GM19438 (cell line): ENCODE measurements around the gene KCNJ9.
A peak's percentile ranks its signal among the peaks of the same experiment; 100 is the strongest.
"Not testable (repeated sequence)": the region's sequence is repeated elsewhere in the genome, so short reads cannot be mapped to it uniquely, and the experiment has no call there.

ENCODE experiments used
- ATAC-seq: cut with Tn5 transposase; IDR thresholded peaks from one replicate; pipeline ENCODE4 v1.9.1; 2021; ENCODE audit warnings: low read depth; ENCODE audit not compliant: unreplicated experiment

KCNJ9 gene

DNA sequence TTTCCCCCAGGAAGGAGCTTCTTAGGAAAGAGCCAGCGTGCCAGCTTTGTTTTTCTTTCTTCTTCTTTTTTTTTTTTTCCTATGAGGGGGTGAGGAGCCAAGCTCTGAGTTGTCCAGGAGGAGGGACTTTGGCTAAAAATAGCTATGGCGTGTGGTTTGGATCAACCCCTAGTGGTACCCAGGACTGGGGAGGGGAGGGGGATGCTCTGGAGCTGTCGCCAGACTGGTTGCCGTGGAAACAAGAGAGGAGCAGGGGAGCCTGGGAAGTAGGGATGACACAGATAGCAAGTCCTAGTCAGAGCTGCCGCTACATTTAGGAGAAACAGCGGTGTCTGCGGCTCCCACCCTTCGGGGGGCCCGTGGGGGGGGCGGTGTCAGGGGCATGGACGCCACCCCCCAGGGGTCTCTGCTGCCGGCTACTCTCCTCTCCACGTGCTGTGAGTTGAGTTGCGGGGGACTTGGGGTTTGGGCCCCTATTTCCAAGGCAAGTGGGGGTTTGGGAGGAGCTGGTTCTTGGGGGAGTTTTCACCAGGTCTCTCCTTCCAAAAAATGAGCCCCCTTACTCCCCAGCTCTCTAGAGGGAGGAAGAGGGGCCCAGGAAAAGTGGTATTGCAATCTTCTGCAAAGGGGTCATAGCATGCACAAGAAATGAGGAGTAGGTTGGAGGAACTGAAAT lies at the start of gene KCNJ9:
Gene KCNJ9, plus strand, starts transcription at position 278 of the 676 bp plus-strand sequence. CDS start 2,493 bp downstream, outside the sequence.
- ATAC-seq, result no peak

DNA sequence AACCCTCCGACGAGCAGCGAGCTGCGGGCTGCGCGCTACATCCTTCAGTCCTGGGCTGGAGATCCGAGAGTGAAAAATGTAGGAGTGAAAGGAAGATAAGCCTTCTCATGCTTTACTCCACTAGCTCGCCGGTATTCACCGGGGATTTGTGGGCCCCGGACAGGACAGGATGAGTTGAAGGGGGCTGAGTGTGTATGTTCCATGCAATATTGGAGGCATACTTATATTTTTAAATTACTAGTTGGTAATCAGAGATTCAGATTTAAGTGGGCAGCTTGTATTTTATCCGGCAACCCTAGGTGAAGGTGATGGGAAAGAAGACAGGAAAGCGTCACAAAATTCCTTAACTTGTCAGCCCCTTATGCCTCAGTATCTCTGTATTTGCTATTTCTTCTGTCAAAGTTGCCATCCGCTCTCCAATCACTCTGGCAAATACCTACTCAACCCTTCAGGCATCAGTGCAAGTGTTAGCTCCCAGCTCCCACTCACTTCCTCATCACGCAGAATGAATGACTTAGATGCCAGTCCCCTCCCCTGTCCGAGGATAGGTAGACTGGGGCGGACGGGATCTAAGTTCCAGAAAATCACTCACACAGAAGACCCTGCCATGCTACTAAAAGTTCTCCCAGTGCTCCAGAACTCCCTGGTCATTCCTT lies 49.0 kb upstream of the KCNJ9 start:
- peak; percentile 18 for ATAC-seq

DNA sequence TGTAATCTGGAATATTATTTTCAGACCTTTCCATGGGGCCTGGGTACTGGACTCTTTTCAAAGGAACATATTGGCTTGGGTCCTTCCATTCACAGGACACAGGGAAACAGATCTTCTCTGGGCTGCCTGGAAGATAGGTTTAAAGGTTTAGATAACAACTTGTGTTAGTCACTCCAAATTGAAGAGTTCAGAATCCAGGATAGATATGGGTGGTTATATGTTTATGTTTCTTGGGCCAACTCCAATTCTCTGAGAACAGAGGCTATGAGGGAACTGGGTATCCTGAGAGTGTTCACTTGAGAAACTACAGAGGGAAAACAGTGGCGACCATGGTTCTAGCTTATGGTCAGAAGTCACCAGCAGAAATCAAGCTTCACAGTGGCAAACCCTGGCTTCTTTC lies 40.9 kb upstream of the KCNJ9 start:
- no peak for ATAC-seq

DNA sequence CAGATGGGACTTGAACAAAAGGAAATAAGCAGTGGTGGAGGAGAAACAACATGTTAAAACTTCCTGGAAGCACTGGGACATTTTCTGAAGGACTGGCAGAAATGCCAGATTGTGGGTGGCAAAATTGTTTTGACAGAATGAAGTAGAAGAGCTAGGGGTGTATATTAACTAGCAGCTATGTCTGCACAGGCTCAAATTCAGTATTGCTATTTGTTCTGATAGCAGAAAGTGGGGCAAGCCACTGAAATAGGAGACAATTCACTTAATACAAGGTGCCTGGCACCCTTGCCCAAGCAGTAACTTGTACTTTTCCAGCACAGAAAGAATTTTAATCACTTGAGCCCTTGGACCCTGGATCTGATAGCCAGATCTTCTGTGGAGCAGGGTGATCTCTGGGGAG lies 37.8 kb upstream of the KCNJ9 start:
- ATAC-seq, result no peak

DNA sequence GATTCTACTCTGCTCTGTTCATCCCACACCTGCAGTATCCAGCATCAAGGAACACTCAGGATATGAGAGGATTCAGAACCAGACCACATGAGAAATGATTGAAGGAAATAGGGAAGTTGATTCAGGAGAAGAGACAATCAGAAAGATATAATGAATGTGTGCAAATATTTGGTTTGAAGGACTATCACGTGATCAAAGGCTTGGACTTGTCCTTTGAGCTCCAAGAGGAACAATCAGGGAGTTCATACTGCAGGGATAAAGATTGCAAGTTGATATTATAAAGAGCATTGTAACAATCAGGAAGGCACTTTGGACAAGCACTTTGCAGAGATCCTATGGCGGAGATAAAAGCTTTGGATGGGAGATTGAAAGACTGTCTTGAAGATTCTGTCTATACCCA lies 35.7 kb upstream of the KCNJ9 start:
- no peak for ATAC-seq

DNA sequence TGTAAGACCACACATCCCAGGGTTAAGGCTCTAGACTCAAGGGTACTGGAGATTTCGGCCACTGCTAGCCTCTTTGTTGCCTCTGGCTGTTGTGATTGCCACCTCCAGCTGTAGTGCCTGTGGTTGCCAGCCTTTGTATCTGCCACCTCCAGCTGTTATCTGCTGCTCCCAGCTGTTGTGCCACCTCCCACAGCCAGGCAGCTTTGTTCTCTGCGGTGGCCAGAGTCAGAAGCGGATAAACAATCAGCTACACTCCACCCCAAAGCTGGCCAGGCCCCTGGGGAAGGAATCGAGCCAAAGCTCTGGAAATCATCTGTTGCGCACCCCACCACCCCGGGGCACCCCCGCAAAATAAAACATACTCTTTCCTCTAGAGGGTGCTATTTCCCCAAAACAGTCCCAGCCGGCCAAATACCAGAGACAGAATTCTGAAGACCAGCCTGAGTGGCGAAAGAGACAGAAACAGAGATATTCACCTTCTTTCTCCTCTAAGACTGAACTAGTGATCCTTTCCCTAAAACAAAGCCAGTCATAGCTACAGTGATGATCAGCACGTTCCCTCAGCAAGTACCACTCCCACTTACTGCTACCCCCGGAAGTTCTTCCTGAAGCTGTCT lies 34.7 kb upstream of the KCNJ9 start:
- peak; percentile 83 for ATAC-seq

DNA sequence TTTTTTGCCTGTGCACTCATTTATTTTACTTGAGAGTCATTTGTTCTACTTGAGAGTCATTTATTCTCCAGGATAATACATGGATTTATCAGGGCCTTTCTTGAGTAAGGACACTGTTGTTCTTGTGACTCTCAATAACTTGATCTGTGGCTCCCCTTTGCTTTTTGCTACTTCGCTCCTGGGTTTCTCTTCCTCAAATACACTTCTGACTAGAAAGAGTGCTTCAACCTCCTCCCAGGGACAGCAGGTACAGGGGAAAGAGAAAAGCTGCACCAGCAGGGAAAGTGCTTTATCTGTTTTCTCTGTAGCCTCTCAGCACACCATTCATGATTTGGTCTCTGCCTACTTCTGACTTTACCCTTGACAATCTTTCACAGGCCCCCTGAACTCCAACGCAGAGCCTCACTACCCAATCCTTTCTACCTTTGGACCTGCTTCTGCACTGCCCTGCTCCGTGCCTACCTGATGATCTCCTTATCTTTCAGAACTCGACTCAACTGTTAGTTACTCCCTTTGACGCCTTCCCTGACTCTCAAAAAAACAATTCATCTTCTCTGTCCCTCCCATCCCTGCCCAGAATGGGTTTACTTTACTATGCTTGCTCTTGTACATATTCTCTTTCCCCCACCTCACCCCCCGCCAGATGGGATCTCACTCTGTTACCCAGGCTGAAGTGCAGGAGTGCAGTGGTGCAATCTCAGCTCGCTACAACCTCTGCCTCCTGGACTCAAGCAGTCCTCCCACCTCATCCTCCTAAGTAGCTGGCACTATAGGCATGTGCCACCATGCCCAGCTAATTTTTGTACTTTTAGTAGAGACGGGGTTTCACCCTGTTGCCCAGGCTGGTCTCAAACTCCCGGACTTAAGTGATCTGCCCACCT lies 34.0 kb upstream of the KCNJ9 start:
- ATAC-seq, result peak; percentile 41

DNA sequence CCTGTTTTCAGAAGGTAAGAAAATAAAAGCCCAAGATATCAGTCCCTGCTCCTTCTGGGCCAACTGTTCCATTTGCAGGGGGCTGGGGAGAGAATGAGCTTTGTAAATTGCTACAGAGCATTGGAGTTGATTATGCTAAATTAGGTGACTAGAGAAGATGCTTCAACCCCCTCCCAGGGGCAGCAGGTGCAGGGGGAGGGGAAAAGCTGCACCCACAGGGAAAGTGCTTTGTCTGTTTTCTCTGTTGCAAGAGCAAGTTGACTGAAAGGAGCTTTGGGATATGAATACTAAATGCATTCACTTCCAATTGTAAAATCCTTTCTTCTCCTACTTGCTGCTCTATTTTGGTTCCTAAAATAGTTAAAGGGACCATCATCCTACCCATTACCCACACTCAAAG lies 33.0 kb upstream of the KCNJ9 start:
- no peak for ATAC-seq

DNA sequence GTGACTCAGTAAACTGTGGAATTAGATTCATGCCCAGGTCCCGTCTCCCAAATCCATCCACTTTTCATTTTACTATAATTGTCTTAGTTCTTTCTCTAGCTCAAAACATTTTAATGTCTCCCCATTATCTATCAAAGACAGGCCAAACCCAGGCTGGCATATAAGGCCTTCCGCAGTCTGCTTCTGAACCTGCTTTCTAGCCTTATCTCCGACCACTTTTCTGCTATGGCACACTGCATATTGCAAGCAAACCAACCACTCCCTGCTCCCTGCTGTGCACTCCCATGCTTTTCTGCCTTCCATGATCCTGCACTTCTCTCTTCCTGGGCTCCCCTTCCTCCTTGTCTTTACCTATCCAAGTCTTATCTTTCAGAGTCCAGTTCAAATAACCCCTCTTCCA lies 32.2 kb upstream of the KCNJ9 start:
- ATAC-seq, result no peak

DNA sequence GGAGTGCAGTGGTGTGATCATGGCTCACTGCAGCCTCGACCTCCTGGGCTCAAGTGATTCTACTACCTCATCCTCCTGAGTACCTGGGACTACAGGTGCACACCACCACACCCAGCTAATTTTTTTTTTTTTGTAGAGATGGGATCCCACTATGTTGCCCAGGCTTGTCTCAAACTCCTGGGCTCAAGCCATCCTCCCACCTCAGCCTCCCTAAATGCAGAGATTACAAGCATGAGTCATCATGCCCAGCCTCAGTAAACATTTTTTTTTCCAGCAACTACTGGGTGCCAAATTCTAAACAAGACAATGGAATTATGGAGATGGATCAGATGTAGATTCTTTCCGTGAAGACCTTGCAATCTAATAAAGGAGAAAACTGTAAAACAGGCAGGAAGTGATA lies 31.2 kb upstream of the KCNJ9 start:
- ATAC-seq, result not testable (repeated sequence)

DNA sequence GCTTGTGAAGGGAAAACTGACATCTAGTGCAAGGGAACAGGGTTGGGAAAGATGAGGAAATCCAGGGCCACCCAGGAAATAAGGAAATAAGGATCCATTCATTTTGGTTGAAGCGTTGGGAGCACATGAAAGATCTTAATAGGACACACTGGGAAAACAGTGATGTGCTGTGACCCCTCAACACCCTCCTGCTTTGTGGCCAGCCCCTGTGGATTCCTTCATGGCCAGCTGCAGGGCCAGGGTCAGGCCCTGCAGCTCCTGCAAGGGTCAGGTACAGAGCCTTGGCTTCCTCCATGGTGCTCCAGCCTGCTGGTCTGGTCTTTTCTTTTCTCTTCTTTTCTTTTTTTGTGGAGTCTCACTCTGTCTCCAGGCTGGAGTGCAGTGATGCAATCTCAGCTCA lies 30.7 kb upstream of the KCNJ9 start:
- ATAC-seq, result no peak

DNA sequence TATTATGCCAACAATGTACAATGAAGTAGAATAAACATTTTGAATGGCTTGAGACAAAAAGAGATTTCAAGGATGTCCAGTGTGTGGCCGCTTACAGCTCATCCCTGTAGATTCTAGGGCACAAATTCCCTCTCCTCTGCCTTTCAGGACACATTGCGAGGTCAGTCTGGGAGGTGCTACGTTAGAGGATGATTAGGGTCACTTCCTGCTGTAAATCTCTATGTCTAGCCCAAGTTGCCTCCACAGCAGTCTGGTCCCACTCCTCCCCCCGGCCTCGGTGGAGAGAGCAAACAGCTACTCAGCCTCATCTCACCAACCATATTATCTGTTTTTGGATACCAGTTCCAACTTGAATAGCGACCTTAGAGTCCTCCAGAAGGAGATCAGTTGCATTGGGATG lies 28.4 kb upstream of the KCNJ9 start:
- no peak for ATAC-seq

DNA sequence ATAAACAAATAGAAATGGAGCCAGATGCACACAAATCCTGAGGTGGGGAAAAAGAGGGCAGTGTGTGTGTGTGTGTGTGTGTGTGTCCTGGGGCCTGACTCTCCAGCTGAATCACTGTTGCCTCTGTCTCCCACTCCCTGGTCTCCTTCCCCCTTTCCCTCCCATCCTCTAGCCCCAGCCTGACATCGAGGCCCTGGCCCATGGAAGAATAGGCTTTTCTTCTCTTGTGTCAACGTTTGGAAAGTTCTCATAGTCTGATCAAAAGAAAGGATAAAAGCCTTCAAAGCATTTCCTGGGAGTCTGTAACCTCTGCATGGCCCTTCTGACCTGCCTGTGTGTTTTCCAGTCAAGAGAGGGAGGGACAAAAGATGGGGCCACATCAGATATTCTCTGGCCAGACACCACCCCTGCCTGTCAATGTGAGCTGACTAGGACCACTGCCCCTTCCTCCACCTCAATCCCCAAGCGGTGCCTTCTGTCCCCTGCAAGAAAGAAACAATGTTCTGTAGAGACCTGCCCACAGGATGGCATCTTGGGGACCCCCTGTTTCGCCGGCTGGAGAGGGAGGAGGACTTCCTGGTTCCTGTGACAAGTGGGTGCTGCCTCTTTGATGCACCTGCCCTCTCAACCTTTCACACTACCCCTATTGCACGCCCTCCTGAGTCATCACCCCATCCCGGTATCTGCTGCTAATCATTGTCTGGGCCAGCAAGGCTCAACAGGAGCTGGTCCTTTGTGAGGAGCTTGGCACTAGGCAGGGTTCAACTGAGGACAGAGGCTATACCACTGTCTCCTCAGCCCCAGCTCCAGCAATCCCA lies 27.6 kb upstream of the KCNJ9 start:
- no peak for ATAC-seq

DNA sequence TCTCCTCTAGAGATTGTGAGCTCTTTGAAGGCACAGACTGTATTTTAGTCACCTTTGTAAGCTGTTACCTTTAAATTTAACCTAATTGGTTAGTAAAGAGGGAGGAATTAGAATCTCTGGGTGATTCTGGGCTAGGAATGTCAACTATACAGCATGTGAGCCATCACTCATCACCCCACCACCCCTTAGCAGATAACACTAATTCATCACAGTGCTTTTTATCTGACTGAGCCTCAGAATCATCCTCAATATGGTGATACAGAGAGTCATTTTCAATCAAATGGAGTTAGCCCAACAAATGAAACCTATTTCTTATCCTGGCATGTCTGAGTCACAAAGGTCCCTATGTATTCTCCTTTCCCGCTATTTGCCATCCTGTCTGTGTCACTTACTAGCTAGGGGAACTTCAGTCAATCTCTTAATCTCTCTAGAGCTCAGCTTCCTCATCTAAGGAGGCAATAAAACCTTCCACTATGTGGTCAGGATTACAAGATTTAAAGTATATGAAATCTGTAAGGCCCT lies 24.6 kb upstream of the KCNJ9 start:
- no peak for ATAC-seq

DNA sequence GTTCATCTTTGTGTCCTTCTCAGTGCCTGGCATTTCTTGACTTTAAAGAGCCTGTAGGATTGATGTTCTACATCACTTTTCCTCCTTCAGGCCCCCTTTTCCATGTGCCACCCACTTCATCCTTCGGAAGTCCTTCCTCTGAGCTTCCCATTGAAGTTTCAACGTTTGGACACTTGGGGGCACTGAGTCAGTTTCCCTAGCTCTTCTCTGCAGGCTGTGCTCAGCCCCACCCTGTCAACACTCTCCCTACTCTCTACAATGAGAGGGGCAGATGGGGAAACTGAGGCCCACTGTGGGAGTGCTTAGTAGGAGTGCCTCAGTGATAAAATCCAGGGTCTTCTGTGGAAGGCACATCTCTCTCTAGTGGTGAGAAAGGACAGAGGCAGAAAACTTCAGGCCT lies 23.3 kb upstream of the KCNJ9 start:
- ATAC-seq, result no peak

DNA sequence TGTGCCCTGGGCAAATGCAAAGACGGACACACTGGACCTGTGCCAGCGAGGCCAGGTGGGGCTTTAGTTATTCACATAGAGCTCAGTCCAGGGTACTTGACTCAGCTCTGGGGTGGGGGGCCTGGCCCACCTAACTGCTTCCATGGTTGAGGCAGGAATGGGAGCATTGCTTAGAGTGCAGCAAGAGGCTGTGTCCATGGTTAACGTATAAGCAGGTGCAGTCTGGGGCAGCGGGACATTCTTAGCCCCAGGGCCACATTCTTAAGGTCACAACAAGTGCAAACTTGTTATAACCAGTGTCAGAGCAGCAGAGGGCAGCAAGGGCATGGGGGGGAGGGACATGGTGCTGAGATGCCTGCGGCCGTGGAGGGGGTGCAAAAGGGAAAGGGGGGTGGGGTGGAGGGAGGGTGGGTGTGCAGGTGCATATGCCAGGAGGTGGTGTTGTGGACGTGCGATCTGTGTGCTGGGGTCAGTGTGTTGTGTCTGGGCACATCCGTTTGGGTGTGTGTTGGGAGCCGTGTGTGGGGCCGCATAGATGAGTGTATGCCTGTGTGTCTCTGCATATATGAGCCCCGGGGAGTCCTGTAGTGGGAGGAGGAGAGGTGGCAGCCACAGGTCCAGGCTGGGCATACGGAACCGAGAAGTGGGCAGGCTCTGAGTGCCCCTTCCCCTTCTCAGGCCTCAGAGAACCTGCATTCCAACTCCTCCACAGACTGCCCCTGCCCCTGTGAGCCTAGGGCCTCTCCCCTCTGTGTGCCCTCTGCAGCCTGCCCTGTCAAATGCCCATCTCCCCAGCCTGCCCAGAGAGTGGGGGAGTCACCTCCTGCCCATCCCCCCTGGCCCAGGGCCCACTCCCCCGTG lies 19.7 kb upstream of the KCNJ9 start:
- no peak for ATAC-seq

DNA sequence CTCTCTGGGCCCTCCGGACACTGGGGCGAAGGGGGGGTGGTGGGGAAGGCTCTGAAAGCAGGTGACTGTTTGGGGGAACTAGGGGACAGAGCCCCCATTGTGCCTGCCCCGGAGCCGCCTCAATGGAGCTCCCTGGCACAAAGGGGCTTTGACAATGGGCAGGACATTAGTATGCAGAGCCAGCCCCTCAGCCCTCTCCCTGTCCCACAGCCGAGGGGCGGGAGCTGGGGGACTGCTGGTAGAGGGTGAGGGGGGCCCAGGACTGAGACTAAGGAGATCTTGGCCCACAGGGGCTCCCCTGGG lies 19.2 kb upstream of the KCNJ9 start:
- no peak for ATAC-seq

DNA sequence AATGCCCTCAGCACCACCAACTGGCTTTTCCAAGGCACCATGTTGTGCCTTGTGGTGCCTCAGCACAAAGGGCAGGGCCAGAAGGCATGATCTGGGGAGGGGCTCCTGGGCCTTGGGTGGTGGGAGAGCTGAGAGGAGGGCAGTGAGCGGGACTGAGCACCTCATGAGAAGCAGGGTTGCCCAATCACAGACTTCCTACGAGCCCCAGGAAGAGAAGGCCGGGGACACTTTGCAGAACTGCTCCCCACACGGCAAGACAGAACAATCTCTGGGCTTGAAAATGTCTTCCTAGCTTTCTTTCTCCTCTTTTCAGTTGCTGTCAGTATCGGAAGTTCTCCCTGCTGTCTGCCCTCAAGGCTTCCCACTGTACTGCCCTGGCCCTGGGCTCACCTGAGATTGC lies 18.2 kb upstream of the KCNJ9 start:
- ATAC-seq, result no peak

DNA sequence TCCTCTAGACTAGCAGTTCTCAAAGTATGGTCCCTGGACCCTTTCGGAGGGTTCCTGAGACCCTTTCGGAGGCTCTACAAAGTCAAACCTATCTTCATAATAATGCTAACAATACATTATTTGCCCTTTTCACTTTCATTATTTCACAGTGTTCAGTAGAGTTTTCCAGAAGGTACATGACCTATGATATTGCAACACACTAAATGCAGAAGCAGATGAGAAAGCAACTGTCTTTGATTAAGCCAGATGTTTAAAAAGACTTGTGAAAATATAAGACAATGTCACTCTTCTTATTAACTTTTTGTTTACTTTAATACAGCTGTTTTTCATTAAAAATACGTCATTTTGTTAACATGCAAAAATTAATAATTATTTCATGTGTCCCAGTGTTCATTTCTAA lies 17.2 kb upstream of the KCNJ9 start:
- ATAC-seq, result no peak
